Glomerular endothelial cell (primary cell): ENCODE data around the gene CYP1A1. TPM values are rescaled to one million over a fixed set of nuclear protein-coding genes. Genes with fewer than 3 reads are reported as not detected.

ENCODE experiments used
- DNase-seq: peaks from one replicate; pipeline ENCODE4 v3.0.0-alpha.2; 2011; ENCODE audit warnings: low read depth, low spot score; ENCODE audit errors: extremely low read depth
- total RNA-seq: library from RNA; depleted of rRNA; stranded (reverse); fragments of >200 nt; gene quantifications from 2 replicates; pipeline ENCODE4 v1.2.3, GENCODE V29; 2015

The CYP1A1 gene
- total RNA-seq = 2.0 and 3.7 TPM in 2 replicates

GRCh38 chr15:74725225-74725774 lies at the start of gene CYP1A1:
Gene CYP1A1, minus strand, starts transcription at chr15:74725528. Its CDS starts 2,431 bp downstream, at chr15:74723097.
- no peak for DNase-seq

GRCh38 chr15:74773731-74774252 lies 48.5 kb upstream of the CYP1A1 start:
- DNase-seq = no peak

GRCh38 chr15:74773329-74773728 lies 48.0 kb upstream of the CYP1A1 start:
- no peak for DNase-seq

- DNase-seq = no peak
Observed at GRCh38 chr15:74770211-74770903, 45.0 kb upstream of the CYP1A1 start.

- no peak for DNase-seq
Observed at GRCh38 chr15:74769463-74770025, 44.2 kb upstream of the CYP1A1 start.

- no peak for DNase-seq
Observed at GRCh38 chr15:74768771-74769342, 43.5 kb upstream of the CYP1A1 start.

GRCh38 chr15:74768099-74768770 lies 42.9 kb upstream of the CYP1A1 start:
- no peak for DNase-seq

GRCh38 chr15:74767167-74768098 lies 42.1 kb upstream of the CYP1A1 start:
- no peak for DNase-seq

- DNase-seq = no peak
Observed at GRCh38 chr15:74763416-74763815, 38.1 kb upstream of the CYP1A1 start.

GRCh38 chr15:74762791-74763150 lies 37.4 kb upstream of the CYP1A1 start:
- DNase-seq = no peak

- DNase-seq = no peak
Observed at GRCh38 chr15:74758736-74759135, 33.4 kb upstream of the CYP1A1 start.

GRCh38 chr15:74754593-74755215 lies 29.4 kb upstream of the CYP1A1 start:
- no peak for DNase-seq

GRCh38 chr15:74752531-74752930 lies 27.2 kb upstream of the CYP1A1 start:
- no peak for DNase-seq

GRCh38 chr15:74752011-74752410 lies 26.7 kb upstream of the CYP1A1 start:
- no peak for DNase-seq

GRCh38 chr15:74750751-74751150 lies 25.4 kb upstream of the CYP1A1 start:
- DNase-seq = no peak

GRCh38 chr15:74749832-74750231 lies 24.5 kb upstream of the CYP1A1 start:
- no peak for DNase-seq

- DNase-seq = no peak
Observed at GRCh38 chr15:74748322-74748946, 23.1 kb upstream of the CYP1A1 start, which contains the start of gene CYP1A2. Gene CYP1A2, plus strand, starts transcription at chr15:74748845. Its CDS starts 894 bp downstream, at chr15:74749739.

GRCh38 chr15:74746389-74746788 lies 21.1 kb upstream of the CYP1A1 start:
- no peak for DNase-seq

- no peak for DNase-seq
Observed at GRCh38 chr15:74742422-74742821, 17.1 kb upstream of the CYP1A1 start.
